ENCODE results near the gene GNA15.
"Not testable (repeated sequence)": the region's sequence is repeated elsewhere in the genome, so short reads cannot be mapped to it uniquely, and the experiment has no call there.

The GNA15 gene

GRCh38 chr19:3162418-3163229 is 26.8 kb downstream of the GNA15 start:
- H3K4me3 ChIP-seq (ENCODE audit: low read depth, low read length): no peak overlapping the region
- DNase-seq (ENCODE audit: low read depth): no peak

- H3K4me3 ChIP-seq (ENCODE audit: low read depth, low read length): no peak overlapping the region
- DNase-seq (ENCODE audit: low read depth): no peak
Measured at GRCh38 chr19:3163230-3163886, 27.5 kb downstream of the GNA15 start.

- DNase-seq (ENCODE audit: low read depth): no peak
- H3K4me3 ChIP-seq (ENCODE audit: low read depth, low read length): no peak overlapping the region
Measured at GRCh38 chr19:3163943-3164342, 28.1 kb downstream of the GNA15 start.

GRCh38 chr19:3167533-3168272 is 31.9 kb downstream of the GNA15 start:
- H3K4me3 ChIP-seq (ENCODE audit: low read depth, low read length): no peak overlapping the region
- DNase-seq (ENCODE audit: low read depth): no peak

GRCh38 chr19:3171894-3172672 is 36.2 kb downstream of the GNA15 start:
- H3K4me3 ChIP-seq (ENCODE audit: low read depth, low read length): no peak overlapping the region
- no peak for DNase-seq (ENCODE audit: low read depth)

GRCh38 chr19:3172673-3173000 is 36.8 kb downstream of the GNA15 start:
- not testable (repeated sequence) for H3K4me3 ChIP-seq (ENCODE audit: low read depth, low read length); DNase-seq (ENCODE audit: low read depth)

- no peak overlapping the region for H3K4me3 ChIP-seq (ENCODE audit: low read depth, low read length)
Measured at GRCh38 chr19:3175781-3176714, 40.2 kb downstream of the GNA15 start.

GRCh38 chr19:3176715-3177501 is 41.1 kb downstream of the GNA15 start:
- no peak overlapping the region for H3K4me3 ChIP-seq (ENCODE audit: low read depth, low read length)
- DNase-seq (ENCODE audit: low read depth): no peak

More at GRCh38 chr19:3175781-3176714, 40.2 kb downstream of the GNA15 start:
- DNase-seq (ENCODE audit: low read depth): no peak

- no peak within 1 kb of the TSS for H3K4me3 ChIP-seq (ENCODE audit: low read depth, low read length)
Measured at GRCh38 chr19:3178377-3178972, 42.6 kb downstream of the GNA15 start, which contains the start of gene S1PR4. Gene S1PR4 (plus strand): TSS chr19:3178769. CDS start chr19:3178793, 24 bp downstream.

GRCh38 chr19:3178973-3179738 is 43.3 kb downstream of the GNA15 start:
- no peak overlapping the region for H3K4me3 ChIP-seq (ENCODE audit: low read depth, low read length)
- no peak for DNase-seq (ENCODE audit: low read depth)

More at GRCh38 chr19:3178377-3178972, 42.6 kb downstream of the GNA15 start, which contains the start of gene S1PR4:
- no peak for DNase-seq (ENCODE audit: low read depth)

GRCh38 chr19:3179739-3180293 is 44.0 kb downstream of the GNA15 start:
- DNase-seq (ENCODE audit: low read depth): no peak
- no peak overlapping the region for H3K4me3 ChIP-seq (ENCODE audit: low read depth, low read length)

- no peak overlapping the region for H3K4me3 ChIP-seq (ENCODE audit: low read depth, low read length)
- DNase-seq (ENCODE audit: low read depth): no peak
Measured at GRCh38 chr19:3183721-3184641, 48.1 kb downstream of the GNA15 start.

- peak; percentile 28 for DNase-seq (ENCODE audit: low read depth)
- peak overlapping the region; percentile 92 for H3K4me3 ChIP-seq (ENCODE audit: low read depth, low read length)
Measured at GRCh38 chr19:3184847-3185460, 49.1 kb downstream of the GNA15 start.

GRCh38 chr19:3185461-3186159 is 49.8 kb downstream of the GNA15 start, which contains the start of gene NCLN:
Gene NCLN (plus strand): TSS chr19:3185930. CDS start chr19:3186031, 101 bp downstream.
- peak; percentile 74 for DNase-seq (ENCODE audit: low read depth)

More at GRCh38 chr19:3185461-3186159, 49.8 kb downstream of the GNA15 start, which contains the start of gene NCLN:
- H3K4me3 ChIP-seq (ENCODE audit: low read depth, low read length): peak within 1 kb of the TSS; percentile 92
